ENCODE results near the gene SPACA4. TPM values are rescaled to one million over a fixed set of nuclear protein-coding genes. Genes with fewer than 3 reads are reported as not detected.

SPACA4 gene
- total RNA-seq, 1 donor, result not detected

DNA sequence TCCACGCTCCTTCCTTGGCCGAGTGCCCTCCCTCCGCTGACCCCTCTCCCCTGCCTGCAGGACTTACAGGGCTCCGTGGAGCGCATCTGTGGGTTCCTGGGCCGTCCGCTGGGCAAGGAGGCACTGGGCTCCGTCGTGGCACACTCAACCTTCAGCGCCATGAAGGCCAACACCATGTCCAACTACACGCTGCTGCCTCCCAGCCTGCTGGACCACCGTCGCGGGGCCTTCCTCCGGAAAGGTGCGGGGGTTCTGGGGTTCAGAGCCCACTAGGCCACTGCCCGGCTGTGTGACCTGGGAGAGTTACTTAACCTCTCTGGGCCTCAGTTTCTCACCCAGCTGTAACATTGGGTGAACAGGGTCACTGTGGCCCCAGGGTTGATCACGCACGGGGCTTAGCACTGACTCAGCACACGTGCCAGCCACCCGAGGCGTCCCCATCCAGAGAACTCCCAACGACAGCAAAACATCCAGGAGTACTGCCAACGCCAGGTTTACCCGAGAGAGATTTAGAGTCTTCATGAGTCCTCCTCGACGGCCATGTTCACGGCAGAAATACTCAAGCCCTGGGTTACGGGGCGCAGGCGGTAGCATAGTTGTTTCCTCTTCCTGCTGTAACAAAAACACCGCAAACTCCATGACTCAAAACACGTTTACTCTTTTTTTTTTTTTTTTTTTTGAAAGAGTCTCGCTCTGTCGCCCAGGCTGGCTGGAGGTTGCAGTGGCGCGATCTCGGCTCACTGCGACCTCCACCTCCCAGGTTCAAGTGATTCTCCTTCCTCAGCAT lies 9.7 kb upstream of the SPACA4 start:
- H3K4me3 ChIP-seq (ENCODE audit: low read depth, low read length), result no peak overlapping the region
- TF ChIP-seq, protein P1, sequence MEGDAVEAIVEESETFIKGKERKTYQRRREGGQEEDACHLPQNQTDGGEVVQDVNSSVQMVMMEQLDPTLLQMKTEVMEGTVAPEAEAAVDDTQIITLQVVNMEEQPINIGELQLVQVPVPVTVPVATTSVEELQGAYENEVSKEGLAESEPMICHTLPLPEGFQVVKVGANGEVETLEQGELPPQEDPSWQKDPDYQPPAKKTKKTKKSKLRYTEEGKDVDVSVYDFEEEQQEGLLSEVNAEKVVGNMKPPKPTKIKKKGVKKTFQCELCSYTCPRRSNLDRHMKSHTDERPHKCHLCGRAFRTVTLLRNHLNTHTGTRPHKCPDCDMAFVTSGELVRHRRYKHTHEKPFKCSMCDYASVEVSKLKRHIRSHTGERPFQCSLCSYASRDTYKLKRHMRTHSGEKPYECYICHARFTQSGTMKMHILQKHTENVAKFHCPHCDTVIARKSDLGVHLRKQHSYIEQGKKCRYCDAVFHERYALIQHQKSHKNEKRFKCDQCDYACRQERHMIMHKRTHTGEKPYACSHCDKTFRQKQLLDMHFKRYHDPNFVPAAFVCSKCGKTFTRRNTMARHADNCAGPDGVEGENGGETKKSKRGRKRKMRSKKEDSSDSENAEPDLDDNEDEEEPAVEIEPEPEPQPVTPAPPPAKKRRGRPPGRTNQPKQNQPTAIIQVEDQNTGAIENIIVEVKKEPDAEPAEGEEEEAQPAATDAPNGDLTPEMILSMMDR (IDR thresholded peaks at IDR 0.05; ENCODE audit: insufficient read depth, low read length), result no peak
- no peak for DNase-seq (ENCODE audit: low read depth)

DNA sequence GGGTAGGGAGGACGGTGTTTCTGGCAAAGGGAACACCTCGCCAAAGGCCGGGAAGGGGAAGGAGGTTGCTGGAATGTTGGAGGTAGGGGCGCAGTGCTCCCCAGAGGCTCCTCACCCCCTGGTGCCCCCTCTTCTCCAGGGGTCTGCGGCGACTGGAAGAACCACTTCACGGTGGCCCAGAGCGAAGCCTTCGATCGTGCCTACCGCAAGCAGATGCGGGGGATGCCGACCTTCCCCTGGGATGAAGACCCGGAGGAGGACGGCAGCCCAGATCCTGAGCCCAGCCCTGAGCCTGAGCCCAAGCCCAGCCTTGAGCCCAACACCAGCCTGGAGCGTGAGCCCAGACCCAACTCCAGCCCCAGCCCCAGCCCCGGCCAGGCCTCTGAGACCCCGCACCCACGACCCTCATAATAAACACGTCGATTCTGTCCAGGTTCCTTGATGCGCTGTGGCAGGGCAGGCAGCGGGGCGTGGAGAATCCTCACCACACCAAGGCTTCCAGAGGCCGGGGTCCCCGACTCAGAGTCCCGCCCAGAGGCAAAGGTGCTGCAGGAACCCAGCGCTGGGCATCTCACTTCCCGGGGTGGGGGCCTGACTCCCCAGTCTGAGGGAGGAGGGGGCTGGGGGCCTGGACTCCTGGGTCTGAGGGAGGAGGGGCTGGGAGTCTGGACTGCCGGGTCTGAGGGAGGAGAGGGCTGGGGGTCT lies 7.4 kb upstream of the SPACA4 start:
- no peak overlapping the region for H3K4me3 ChIP-seq (ENCODE audit: low read depth, low read length)
- no peak for DNase-seq (ENCODE audit: low read depth)
- TF ChIP-seq, protein P1 (IDR thresholded peaks at IDR 0.05; ENCODE audit: insufficient read depth, low read length), result no peak

DNA sequence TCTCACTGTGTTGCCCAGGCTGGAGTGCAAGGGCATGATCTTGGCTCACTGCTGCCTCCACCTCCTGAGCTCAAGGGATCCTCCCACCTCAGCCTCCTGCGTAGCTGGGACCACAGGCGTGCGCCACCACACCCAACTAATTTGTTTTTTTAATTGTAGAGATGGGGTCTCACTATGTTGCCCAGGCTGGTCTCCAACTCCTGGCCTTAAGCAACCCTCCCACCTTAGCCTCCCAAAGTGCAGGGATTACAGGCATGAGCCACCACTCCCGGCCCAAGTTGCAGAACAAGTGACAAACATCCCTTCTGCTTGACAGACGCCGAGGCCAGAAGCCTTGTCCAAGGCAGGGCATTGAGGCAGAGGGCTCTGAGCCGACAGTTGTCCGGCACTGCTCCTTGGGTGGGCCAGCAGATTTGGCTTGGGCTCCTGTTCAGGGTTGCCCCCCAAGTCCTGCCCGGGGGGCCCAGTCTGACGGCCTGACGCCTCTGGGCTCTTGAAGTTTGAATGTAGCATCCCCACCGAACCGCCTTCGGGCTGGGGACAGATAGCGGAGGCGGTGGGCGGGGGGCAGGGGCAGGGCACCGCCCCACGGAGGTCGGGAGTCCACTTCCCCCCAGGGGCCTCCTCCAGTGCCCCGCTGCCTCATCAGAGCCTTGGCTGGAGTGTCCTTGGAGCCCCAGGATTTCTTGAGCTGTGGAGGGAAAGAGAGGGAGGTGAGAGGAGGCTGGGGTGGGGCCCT lies 5.7 kb upstream of the SPACA4 start:
- DNase-seq (ENCODE audit: low read depth), result no peak
- H3K4me3 ChIP-seq (ENCODE audit: low read depth, low read length), result no peak overlapping the region
- TF ChIP-seq, protein P1 (IDR thresholded peaks at IDR 0.05; ENCODE audit: insufficient read depth, low read length), result no peak

DNA sequence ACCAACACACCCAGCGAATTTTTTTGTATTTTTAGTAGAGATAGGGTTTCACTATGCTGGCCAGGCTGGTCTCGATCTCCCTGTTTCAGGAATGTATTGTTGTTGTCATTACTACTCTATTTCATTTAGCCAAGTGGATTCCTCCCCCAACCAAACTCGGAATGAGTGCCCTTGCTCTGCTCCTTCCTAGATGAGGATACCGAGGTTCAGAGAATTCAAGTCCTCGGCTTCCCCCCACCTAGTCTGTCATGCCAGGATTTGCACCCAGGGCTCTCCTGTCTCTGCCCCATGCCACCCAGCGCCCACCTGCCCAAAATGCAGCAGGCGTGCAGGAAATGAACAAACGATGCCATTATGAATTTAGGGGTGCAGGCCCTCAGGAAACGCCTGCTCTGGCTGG lies 3.5 kb upstream of the SPACA4 start:
- TF ChIP-seq, protein P1 (IDR thresholded peaks at IDR 0.05; ENCODE audit: insufficient read depth, low read length), result no peak
- DNase-seq (ENCODE audit: low read depth), result no peak
- H3K4me3 ChIP-seq (ENCODE audit: low read depth, low read length), result no peak overlapping the region

DNA sequence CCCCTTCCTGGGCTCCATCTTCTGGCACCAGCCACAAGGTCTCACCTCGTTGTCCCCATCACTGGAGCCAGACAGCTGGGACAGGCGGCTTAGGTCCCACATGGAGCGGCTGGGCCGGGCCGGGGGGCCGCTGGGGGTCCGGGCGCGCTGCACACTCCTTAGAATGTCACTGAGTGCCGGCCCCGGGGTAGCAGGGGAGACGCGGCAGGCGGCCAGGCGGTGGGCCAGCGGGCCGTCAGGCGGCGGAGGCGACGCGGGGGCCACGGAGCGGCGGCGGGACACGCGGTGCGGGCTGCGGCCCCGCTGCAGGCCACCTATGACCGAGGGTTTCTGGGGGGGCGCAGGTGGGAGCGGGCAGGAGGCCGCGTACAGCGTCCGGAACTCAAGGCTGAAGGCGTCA lies 3.1 kb upstream of the SPACA4 start:
- H3K4me3 ChIP-seq (ENCODE audit: low read depth, low read length), result no peak overlapping the region
- TF ChIP-seq, protein P1 (IDR thresholded peaks at IDR 0.05; ENCODE audit: insufficient read depth, low read length), result no peak
- no peak for DNase-seq (ENCODE audit: low read depth)

DNA sequence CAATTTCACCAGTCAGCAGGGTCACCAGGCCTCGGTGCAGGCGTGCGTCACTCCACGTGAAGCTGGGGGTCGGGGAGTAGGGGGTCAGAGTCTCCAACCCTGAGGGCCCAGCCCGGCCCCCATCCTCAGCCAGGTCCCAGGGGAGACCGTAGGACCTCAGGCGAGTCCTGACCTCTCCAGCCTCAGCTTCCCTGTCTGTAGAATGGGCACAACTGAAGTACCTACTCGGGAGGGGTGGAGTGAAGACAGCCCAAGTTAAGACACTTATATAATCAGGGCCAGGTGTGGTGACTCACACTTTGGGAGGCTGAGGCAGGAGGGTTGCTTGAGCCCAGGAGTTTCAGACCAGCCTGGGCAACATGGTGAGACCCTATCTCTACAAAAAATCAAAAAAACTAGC lies 2.7 kb upstream of the SPACA4 start:
- DNase-seq (ENCODE audit: low read depth), result no peak

More for the DNA sequence above, 2.7 kb upstream of the SPACA4 start:
- TF ChIP-seq, protein P1 (IDR thresholded peaks at IDR 0.05; ENCODE audit: insufficient read depth, low read length), result no peak
- H3K4me3 ChIP-seq (ENCODE audit: low read depth, low read length), result no peak overlapping the region

All from fibroblast of the aortic adventitia (primary cell).